HL-60/S4 treated with retinoic acid at 250 ng/mL for 4 days and 3 days (cell line): ENCODE results near the gene L3MBTL1.
"Not testable (repeated sequence)": the region's sequence is repeated elsewhere in the genome, so short reads cannot be mapped to it uniquely, and the experiment has no call there.

ENCODE experiments used
- in situ Hi-C: fragments of 300-500 bp; cut with MboI; formaldehyde crosslinking; loops from 2 replicates; pipeline ENCODE4 v1.7.0; 2022; ENCODE audit warnings: low sequenced_read_pairs

The L3MBTL1 gene

GRCh38 chr20:43495388-43495787 is 12.1 kb upstream of the L3MBTL1 start:
- in situ Hi-C loops, result no loop called here

- in situ Hi-C loops, result not testable (repeated sequence)
Observed at GRCh38 chr20:43502021-43502420, 5.5 kb upstream of the L3MBTL1 start.

DNA sequence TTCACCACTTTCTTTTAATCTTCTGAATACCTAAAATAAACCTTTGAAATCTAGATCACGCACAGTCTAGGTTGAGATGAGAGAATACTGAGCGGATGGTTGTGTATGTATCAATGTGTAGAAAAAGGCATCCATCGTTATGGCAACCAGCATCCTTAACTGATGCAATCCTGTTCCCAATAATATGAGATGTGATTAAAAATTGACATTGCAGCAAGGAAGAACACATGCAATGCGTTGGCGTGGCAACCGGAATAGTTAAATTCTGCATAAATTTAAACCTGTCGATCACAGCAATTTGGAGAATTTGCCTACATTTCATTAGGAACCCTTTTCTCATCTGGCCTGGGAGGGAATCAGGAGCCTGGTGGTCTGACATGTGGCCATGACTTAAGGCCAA is 1.3 kb upstream of the L3MBTL1 start:
- in situ Hi-C loops, result no loop called here

GRCh38 chr20:43508106-43508505 is 609 bp downstream of the L3MBTL1 start:
- in situ Hi-C loops, result no loop called here

GRCh38 chr20:43508604-43509040 is 1.1 kb downstream of the L3MBTL1 start:
- in situ Hi-C loops, result no loop called here

GRCh38 chr20:43511879-43512278 is 4.4 kb downstream of the L3MBTL1 start:
- in situ Hi-C loops, result no loop called here

- in situ Hi-C loops, result no loop called here
Observed at GRCh38 chr20:43513372-43513930, 6.0 kb downstream of the L3MBTL1 start.

GRCh38 chr20:43513931-43514647 is 6.6 kb downstream of the L3MBTL1 start:
- in situ Hi-C loops, result no loop called here

GRCh38 chr20:43514648-43514999 is 7.1 kb downstream of the L3MBTL1 start:
- in situ Hi-C loops, result no loop called here

DNA sequence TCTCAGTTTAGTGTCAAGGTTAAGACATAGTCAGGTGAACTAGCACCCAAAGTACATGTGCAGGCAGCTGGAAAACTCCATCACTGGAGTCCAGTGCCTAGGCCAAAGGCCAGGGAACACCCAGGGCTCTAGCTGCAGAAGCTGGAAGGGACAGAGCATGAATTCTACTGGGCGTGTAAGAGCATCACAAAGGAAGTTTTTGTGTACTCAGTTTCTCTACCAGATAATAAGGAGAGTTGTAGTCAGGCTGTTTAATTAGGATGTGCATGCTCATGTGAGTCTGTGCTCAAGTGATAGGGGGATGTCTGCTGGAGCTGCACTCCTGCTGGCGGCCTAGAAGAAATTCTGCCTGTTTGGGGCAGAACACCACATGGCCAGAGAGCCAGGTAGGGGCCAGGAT is 8.1 kb downstream of the L3MBTL1 start:
- in situ Hi-C loops, result no loop called here

GRCh38 chr20:43516251-43516824 is 8.8 kb downstream of the L3MBTL1 start:
- in situ Hi-C loops, result no loop called here

GRCh38 chr20:43520074-43520630 is 12.7 kb downstream of the L3MBTL1 start:
- in situ Hi-C loops, result no loop called here

DNA sequence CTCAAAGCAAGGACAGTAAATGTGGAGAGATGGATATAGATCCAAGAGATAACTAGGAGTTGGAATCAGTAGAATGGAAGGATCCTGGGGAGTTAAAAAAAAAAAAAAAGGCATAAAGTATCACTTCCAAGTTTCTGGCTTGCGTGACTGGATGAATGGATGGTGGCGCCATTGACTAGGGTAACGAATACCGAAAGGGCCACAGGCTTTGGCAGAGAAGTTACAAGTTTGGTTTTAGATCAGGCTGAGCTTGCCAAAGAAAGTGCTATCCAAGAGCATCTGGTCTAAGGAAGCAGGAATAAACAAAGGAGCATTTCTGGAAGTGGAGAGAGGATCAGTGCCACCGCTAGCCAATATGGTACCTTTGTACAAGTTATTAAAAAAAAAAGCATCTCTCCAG is 17.5 kb downstream of the L3MBTL1 start:
- in situ Hi-C loops, result loop anchor here (25.0 kb wide), 1 partner anchor 562 kb away; no protein-coding TSS in a partner anchor

GRCh38 chr20:43528258-43528875 is 20.9 kb downstream of the L3MBTL1 start:
- in situ Hi-C loops, result loop anchor here (25.0 kb wide), 1 partner anchor 559 kb away; no protein-coding TSS in a partner anchor

GRCh38 chr20:43529051-43529450 is 21.6 kb downstream of the L3MBTL1 start:
- in situ Hi-C loops, result loop anchor here (25.0 kb wide), 1 partner anchor 558 kb away; no protein-coding TSS in a partner anchor

GRCh38 chr20:43529457-43530153 is 22.1 kb downstream of the L3MBTL1 start:
- in situ Hi-C loops, result loop anchor here (25.0 kb wide), 1 partner anchor 558 kb away; no protein-coding TSS in a partner anchor

- in situ Hi-C loops, result loop anchor here (25.0 kb wide), 1 partner anchor 557 kb away; no protein-coding TSS in a partner anchor
Observed at GRCh38 chr20:43530321-43531090, 23.0 kb downstream of the L3MBTL1 start.

DNA sequence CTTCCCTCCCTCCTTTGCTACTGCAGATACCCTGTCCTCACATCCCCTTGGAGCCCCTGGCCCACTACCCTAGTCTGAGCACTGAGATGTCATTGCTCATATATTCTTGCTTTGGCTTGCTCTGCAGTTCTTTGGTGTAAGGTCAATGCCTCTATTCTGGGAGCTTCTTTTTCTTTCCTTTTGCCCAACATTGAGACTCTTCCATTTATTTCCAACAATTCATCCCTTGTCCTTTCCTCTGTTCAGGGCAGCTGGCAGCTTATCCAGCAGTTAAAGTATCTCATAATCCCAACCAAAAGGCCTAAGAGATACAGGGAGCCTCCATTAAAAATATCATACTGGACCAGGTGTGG is 23.6 kb downstream of the L3MBTL1 start:
- in situ Hi-C loops, result loop anchor here (25.0 kb wide), 1 partner anchor 556 kb away; no protein-coding TSS in a partner anchor

GRCh38 chr20:43532416-43533055 is 25.0 kb downstream of the L3MBTL1 start:
- in situ Hi-C loops, result loop anchor here (25.0 kb wide), 1 partner anchor 555 kb away; no protein-coding TSS in a partner anchor
